Ecto neural progenitor cell (in vitro differentiated cells): ENCODE data around the gene ARMH4.

Experiments used
- DNase-seq: peaks from one replicate; pipeline ENCODE4 v3.0.0-alpha.2; 2018; ENCODE audit warnings: low spot score

Gene ARMH4

DNA sequence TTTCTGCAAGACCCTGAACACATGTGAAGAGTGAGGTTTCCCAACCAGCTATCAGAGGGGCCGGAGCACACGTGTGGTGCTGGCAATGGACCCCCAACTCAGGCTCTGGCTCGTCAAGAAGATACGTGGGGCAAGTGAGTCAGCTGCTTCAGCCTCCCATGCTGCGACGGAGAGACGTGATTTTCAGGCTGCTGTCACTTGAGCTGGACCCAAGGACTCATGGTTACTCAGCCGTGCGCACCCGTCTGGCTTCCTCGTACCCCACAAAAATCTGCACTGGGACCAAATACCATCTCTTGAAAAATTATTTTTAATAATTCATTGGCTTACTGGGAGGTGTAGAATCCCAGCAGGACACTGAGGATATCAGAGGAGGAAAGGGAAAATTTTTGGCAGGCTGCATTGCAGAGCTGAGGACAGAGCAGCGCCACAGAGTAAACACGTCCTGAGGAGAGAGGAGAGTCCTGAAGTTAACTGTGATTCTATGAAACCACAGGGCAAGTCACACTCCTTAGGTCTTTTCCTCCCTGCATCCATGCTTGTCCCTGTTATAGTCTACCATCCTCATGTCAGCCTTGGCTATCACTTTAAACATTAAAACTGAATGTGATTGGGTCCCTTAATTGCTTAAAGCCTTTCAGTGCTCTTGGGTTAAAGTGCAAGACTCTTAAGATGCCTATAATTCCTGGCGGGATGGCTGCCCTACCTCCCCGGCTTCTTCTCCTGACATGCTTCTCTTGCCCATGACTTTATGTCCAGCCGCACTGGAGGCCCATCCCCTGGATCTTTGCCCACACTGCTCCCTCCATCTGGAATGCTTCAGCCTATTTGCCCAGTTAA is 190.8 kb downstream of the ARMH4 start:
- DNase-seq, result no peak

DNA sequence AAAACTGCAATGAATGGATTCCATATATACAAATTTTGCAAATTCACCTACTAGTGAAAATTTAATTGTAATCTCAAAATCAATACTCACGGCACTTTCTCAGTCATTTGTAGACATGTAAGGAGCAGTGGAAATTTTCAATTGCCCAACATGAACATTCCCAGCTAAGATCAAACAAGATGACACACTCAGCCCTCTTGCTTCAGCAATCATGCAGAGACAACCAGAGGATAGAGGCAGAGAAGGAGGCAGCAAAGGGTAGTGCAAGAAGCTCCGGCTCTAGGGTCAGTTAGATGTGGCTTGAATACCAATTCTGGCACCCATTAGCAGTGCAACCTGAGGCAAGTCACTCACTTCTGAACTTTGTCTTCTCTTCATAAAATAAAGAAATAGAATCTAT is 194.6 kb downstream of the ARMH4 start:
- DNase-seq, result no peak
